HepG2 (cell line): Measurements from ENCODE around the gene RPL39. TPM values are rescaled to one million over a fixed set of nuclear protein-coding genes. Genes with fewer than 3 reads are reported as not detected.

Experiments used
- EED ChIP-seq: sonication (generic); formaldehyde crosslinking; IDR thresholded peaks from 2 replicates; pipeline ENCODE4 v1.5.0; 2020; ENCODE audit warnings: mild to moderate bottlenecking, missing genetic modification reagents
- FOXA1 ChIP-seq, 2 experiments: fragments of 450-650 bp in 1 of 2; sonication (generic) in 1 of 2; formaldehyde crosslinking in 1 of 2; IDR thresholded peaks; 2 replicates each; pipeline versions ENCODE4 v1.4.0 to v1.6.1; 2016 to 2020; ENCODE audit warnings: missing genetic modification reagents in 1 of 2
- GLI4 ChIP-seq: sonication (generic); formaldehyde crosslinking; IDR thresholded peaks from 2 replicates; pipeline ENCODE4 v1.5.1; 2020; ENCODE audit warnings: missing genetic modification reagents, mild to moderate bottlenecking, moderate library complexity, borderline replicate concordance
- HDAC2 ChIP-seq: sonication (generic); formaldehyde crosslinking; IDR thresholded peaks from 2 replicates; pipeline ENCODE4 v1.4.0; 2020; ENCODE audit warnings: missing genetic modification reagents
- JARID2 ChIP-seq: sonication (generic); formaldehyde crosslinking; IDR thresholded peaks from 2 replicates; pipeline ENCODE4 v1.8.1; 2023; ENCODE audit warnings: missing genetic modification reagents, inconsistent platforms; ENCODE audit not compliant: insufficient replicate concordance
- KAT7 ChIP-seq: IDR thresholded peaks from 2 replicates; pipeline ENCODE4 v1.6.1; 2018; ENCODE audit warnings: borderline replicate concordance, missing compliant biosample characterization
- ZNF562 ChIP-seq: sonication (generic); formaldehyde crosslinking; IDR thresholded peaks from 2 replicates; pipeline ENCODE4 v1.8.0; 2022; ENCODE audit warnings: missing genetic modification reagents, borderline replicate concordance
- ZNF670 ChIP-seq: sonication (generic); formaldehyde crosslinking; IDR thresholded peaks from 2 replicates; pipeline ENCODE4 v1.8.0; 2022; ENCODE audit warnings: mild to moderate bottlenecking, missing genetic modification reagents, borderline replicate concordance
- ZNF703 ChIP-seq: sonication (generic); formaldehyde crosslinking; IDR thresholded peaks from 2 replicates; pipeline ENCODE4 v1.5.1; 2020; ENCODE audit warnings: missing genetic modification reagents, mild to moderate bottlenecking, moderate library complexity, borderline replicate concordance
- polyA plus RNA-seq, 8 experiments: library from polyadenylated mRNA; depleted of rRNA in 3 of 8; stranded (reverse) in 7 of 8; unstranded in 1 of 8; fragments of >200 nt; fragmentation: Illumina TruSeq in 4 of 8; extraction: Trizol in 4 of 8; gene quantifications; 2 replicates each; pipeline versions ENCODE4 v1.2.1 to v1.2.3, GENCODE V29; 2011 to 2016; ENCODE audit warnings: low read depth in 4 of 8, missing spikeins in 1 of 8, mixed read lengths in 1 of 8; ENCODE audit not compliant: insufficient read depth in 1 of 8
- total RNA-seq, 5 experiments: library from RNA; depleted of rRNA; stranded (reverse); fragments of >200 nt; fragmentation: Illumina TruSeq; extraction: Trizol; gene quantifications; 2 replicates each; pipeline ENCODE4 v1.2.3, GENCODE V29; 2016; ENCODE audit warnings: low read depth in 1 of 5
- TF ChIP-seq, protein P1 (sequence below): sonication (generic); formaldehyde crosslinking; IDR thresholded peaks from 2 replicates; pipeline ENCODE4 v1.8.1; 2022; ENCODE audit warnings: mild to moderate bottlenecking, missing genetic modification reagents
- TF ChIP-seq, protein P2 (sequence below): sonication (generic); formaldehyde crosslinking; IDR thresholded peaks from 2 replicates; pipeline ENCODE4 v1.4.0; 2020; ENCODE audit warnings: mild to moderate bottlenecking, missing genetic modification reagents
- TF ChIP-seq, protein P3 (sequence below): IDR thresholded peaks from 2 replicates; pipeline ENCODE4 v1.6.1; 2016; ENCODE audit warnings: control low read depth
- TF ChIP-seq, protein P4 (sequence below): sonication (generic); formaldehyde crosslinking; IDR thresholded peaks from 2 replicates; pipeline ENCODE4 v1.4.0; 2020; ENCODE audit warnings: low read depth, missing genetic modification reagents
- TF ChIP-seq, protein P5 (sequence below): sonication (generic); formaldehyde crosslinking; IDR thresholded peaks from 2 replicates; pipeline ENCODE4 v1.4.0; 2020; ENCODE audit warnings: missing genetic modification reagents, borderline replicate concordance

The RPL39 gene
- total and polyA plus RNA-seq, 2 of the 13 experiments (the other 11 are each of a cell fraction or from before 2014, with no cell fraction given) = 2,312 to 3,547 TPM

DNA sequence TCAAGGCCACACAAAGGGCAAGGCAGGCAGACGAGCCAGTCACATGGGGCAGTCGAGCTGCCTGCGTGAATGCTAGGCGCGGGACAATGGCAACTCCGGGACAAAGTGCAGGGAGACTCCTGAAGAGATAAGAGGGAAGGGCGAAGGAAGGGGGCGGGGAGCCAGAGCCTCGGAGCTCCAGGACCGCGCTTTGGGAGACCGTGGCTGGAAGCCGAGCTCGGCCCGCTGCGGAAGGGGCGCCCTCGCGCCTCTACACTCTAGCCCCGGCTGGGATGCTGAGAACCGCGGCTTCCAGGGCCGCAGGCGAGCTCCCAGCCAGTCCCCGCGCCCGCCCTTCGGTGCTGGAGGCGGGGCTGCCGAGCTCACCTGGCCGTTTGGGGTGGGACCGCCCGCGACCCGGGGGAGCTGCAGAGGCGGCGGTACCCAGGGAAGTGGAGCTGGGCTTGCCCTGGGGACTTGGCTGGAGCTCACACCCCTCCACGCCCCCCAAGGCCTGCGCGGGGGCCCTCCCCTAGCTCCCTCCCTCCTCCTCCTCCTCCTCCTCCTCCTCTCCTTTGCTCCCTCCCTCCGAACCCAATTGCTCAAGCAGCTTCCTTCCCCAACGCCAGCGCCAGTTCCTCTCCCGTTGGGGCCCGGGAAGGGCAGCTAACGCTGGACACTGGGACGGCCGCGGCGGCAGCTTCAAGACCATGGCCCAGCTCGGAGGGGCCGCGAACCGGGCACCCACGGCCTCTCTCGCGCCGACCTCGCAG lies 33.3 kb downstream of the RPL39 start, which contains the start of gene SOWAHD (continued):
- 0 out of 2 replicates have a peak, but pooled peaks have one; percentile 28 for TF ChIP-seq ZNF703 (CRISPR knock-in tag)
- TF ChIP-seq, protein P1, sequence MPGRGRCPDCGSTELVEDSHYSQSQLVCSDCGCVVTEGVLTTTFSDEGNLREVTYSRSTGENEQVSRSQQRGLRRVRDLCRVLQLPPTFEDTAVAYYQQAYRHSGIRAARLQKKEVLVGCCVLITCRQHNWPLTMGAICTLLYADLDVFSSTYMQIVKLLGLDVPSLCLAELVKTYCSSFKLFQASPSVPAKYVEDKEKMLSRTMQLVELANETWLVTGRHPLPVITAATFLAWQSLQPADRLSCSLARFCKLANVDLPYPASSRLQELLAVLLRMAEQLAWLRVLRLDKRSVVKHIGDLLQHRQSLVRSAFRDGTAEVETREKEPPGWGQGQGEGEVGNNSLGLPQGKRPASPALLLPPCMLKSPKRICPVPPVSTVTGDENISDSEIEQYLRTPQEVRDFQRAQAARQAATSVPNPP (CRISPR knock-in tag) = no peak
- TF ChIP-seq HDAC2 = peak; percentile 55
- TF ChIP-seq, protein P2, sequence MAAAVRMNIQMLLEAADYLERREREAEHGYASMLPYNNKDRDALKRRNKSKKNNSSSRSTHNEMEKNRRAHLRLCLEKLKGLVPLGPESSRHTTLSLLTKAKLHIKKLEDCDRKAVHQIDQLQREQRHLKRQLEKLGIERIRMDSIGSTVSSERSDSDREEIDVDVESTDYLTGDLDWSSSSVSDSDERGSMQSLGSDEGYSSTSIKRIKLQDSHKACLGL (CRISPR knock-in tag) = no peak
- TF ChIP-seq, protein P3, sequence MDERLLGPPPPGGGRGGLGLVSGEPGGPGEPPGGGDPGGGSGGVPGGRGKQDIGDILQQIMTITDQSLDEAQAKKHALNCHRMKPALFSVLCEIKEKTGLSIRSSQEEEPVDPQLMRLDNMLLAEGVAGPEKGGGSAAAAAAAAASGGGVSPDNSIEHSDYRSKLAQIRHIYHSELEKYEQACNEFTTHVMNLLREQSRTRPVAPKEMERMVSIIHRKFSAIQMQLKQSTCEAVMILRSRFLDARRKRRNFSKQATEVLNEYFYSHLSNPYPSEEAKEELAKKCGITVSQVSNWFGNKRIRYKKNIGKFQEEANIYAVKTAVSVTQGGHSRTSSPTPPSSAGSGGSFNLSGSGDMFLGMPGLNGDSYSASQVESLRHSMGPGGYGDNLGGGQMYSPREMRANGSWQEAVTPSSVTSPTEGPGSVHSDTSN = no peak
- no peak for TF ChIP-seq KAT7 (CRISPR knock-in tag)
- TF ChIP-seq, protein P4, sequence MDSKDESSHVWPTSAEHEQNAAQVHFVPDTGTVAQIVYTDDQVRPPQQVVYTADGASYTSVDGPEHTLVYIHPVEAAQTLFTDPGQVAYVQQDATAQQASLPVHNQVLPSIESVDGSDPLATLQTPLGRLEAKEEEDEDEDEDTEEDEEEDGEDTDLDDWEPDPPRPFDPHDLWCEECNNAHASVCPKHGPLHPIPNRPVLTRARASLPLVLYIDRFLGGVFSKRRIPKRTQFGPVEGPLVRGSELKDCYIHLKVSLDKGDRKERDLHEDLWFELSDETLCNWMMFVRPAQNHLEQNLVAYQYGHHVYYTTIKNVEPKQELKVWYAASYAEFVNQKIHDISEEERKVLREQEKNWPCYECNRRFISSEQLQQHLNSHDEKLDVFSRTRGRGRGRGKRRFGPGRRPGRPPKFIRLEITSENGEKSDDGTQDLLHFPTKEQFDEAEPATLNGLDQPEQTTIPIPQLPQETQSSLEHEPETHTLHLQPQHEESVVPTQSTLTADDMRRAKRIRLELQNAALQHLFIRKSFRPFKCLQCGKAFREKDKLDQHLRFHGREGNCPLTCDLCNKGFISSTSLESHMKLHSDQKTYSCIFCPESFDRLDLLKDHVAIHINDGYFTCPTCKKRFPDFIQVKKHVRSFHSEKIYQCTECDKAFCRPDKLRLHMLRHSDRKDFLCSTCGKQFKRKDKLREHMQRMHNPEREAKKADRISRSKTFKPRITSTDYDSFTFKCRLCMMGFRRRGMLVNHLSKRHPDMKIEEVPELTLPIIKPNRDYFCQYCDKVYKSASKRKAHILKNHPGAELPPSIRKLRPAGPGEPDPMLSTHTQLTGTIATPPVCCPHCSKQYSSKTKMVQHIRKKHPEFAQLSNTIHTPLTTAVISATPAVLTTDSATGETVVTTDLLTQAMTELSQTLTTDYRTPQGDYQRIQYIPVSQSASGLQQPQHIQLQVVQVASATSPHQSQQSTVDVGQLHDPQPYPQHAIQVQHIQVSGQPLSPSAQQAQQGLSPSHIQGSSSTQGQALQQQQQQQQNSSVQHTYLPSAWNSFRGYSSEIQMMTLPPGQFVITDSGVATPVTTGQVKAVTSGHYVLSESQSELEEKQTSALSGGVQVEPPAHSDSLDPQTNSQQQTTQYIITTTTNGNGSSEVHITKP (CRISPR knock-in tag) = no peak
- no peak for TF ChIP-seq ZNF562 (CRISPR knock-in tag)
- TF ChIP-seq, protein P5, sequence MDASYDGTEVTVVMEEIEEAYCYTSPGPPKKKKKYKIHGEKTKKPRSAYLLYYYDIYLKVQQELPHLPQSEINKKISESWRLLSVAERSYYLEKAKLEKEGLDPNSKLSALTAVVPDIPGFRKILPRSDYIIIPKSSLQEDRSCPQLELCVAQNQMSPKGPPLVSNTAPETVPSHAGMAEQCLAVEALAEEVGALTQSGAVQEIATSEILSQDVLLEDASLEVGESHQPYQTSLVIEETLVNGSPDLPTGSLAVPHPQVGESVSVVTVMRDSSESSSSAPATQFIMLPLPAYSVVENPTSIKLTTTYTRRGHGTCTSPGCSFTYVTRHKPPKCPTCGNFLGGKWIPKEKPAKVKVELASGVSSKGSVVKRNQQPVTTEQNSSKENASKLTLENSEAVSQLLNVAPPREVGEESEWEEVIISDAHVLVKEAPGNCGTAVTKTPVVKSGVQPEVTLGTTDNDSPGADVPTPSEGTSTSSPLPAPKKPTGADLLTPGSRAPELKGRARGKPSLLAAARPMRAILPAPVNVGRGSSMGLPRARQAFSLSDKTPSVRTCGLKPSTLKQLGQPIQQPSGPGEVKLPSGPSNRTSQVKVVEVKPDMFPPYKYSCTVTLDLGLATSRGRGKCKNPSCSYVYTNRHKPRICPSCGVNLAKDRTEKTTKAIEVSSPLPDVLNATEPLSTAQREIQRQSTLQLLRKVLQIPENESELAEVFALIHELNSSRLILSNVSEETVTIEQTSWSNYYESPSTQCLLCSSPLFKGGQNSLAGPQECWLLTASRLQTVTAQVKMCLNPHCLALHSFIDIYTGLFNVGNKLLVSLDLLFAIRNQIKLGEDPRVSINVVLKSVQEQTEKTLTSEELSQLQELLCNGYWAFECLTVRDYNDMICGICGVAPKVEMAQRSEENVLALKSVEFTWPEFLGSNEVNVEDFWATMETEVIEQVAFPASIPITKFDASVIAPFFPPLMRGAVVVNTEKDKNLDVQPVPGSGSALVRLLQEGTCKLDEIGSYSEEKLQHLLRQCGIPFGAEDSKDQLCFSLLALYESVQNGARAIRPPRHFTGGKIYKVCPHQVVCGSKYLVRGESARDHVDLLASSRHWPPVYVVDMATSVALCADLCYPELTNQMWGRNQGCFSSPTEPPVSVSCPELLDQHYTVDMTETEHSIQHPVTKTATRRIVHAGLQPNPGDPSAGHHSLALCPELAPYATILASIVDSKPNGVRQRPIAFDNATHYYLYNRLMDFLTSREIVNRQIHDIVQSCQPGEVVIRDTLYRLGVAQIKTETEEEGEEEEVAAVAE (CRISPR knock-in tag) = no peak
- no peak for TF ChIP-seq EED (CRISPR knock-in tag)
- no peak for TF ChIP-seq FOXA1 (IDR thresholded peaks at IDR 0.05)
- no peak for TF ChIP-seq FOXA1 (CRISPR knock-in tag; IDR thresholded peaks at IDR 0.05)
- TF ChIP-seq GLI4 (CRISPR knock-in tag) = no peak
- TF ChIP-seq ZNF670 = no peak
- no peak for TF ChIP-seq JARID2 (CRISPR knock-in tag)
